GM06990 (cell line): ENCODE results near the gene OSBPL10.

Experiments
- DNase-seq: peaks from one replicate; pipeline ENCODE4 v3.0.0-alpha.2; 2011; ENCODE audit not compliant: insufficient read length; ENCODE audit errors: extremely low read depth
- H3K27me3 ChIP-seq: replicated peaks from 2 replicates; pipeline ENCODE4 v1.6.0; 2011; ENCODE audit warnings: low read length; ENCODE audit not compliant: control insufficient read depth, insufficient read depth
- H3K36me3 ChIP-seq: 2 replicates; pipeline ENCODE4 v1.5.1; 2011; ENCODE audit warnings: low read length; ENCODE audit not compliant: control insufficient read depth, insufficient read depth
- H3K4me3 ChIP-seq: replicated peaks from 2 replicates; pipeline ENCODE4 v1.5.1; 2011; ENCODE audit warnings: low read depth, mild to moderate bottlenecking, control low read depth, low read length
- TF ChIP-seq, protein P1 (sequence below): IDR thresholded peaks from 2 replicates; pipeline ENCODE4 v1.5.1; 2011; ENCODE audit warnings: low read length, control low read depth, mild to moderate bottlenecking, inconsistent platforms; ENCODE audit not compliant: insufficient read depth, poor library complexity, severe bottlenecking

OSBPL10 gene

GRCh38 chr3:31891876-31892455, 89.1 kb downstream of the OSBPL10 start:
- no peak overlapping the region for H3K4me3 ChIP-seq
- TF ChIP-seq, protein P1, sequence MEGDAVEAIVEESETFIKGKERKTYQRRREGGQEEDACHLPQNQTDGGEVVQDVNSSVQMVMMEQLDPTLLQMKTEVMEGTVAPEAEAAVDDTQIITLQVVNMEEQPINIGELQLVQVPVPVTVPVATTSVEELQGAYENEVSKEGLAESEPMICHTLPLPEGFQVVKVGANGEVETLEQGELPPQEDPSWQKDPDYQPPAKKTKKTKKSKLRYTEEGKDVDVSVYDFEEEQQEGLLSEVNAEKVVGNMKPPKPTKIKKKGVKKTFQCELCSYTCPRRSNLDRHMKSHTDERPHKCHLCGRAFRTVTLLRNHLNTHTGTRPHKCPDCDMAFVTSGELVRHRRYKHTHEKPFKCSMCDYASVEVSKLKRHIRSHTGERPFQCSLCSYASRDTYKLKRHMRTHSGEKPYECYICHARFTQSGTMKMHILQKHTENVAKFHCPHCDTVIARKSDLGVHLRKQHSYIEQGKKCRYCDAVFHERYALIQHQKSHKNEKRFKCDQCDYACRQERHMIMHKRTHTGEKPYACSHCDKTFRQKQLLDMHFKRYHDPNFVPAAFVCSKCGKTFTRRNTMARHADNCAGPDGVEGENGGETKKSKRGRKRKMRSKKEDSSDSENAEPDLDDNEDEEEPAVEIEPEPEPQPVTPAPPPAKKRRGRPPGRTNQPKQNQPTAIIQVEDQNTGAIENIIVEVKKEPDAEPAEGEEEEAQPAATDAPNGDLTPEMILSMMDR, result no peak
- no peak for DNase-seq
- H3K36me3 ChIP-seq, result no peaks in the 10 kb centered on the region
- peaks cover 1% of the 10 kb centered on the region; the same call in 1 of the 2 replicates for H3K27me3 ChIP-seq

GRCh38 chr3:31890742-31891469, 90.2 kb downstream of the OSBPL10 start:
- Histone ChIP-seq H3K4me3 (no peak overlapping the region), H3K36me3 (no peaks in the 10 kb centered on the region), H3K27me3 (peaks cover 1% of the 10 kb centered on the region; the same call in 1 of the 2 replicates)
- TF ChIP-seq, protein P1, result no peak
- no peak for DNase-seq

GRCh38 chr3:31890007-31890406, 91.1 kb downstream of the OSBPL10 start:
- Histone ChIP-seq H3K27me3 (peaks cover 1% of the 10 kb centered on the region; the same call in 1 of the 2 replicates), H3K4me3 (no peak overlapping the region), H3K36me3 (no peaks in the 10 kb centered on the region)
- TF ChIP-seq, protein P1, result no peak
- no peak for DNase-seq

DNA sequence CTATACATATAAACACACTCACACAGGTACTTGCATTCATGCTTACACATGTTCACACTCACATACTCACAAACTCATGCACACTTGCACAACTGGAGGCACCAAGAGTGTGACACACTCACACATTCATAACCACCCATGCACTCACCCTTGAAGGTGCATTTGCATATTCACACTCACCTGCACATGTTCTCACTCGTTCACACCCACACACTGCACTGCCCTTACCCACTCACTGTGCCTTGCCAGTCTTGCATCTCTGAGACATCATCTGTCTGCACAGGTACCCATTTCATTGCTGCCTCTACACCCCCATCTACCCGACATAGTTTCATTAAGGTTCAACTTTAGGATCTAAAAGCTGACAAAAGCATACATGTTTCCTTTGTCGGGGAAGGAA, 95.8 kb downstream of the OSBPL10 start:
- no peaks in the 10 kb centered on the region for H3K36me3 ChIP-seq
- DNase-seq, result no peak
- TF ChIP-seq, protein P1, result no peak
- no peak overlapping the region for H3K4me3 ChIP-seq
- H3K27me3 ChIP-seq, result no peaks in the 10 kb centered on the region

DNA sequence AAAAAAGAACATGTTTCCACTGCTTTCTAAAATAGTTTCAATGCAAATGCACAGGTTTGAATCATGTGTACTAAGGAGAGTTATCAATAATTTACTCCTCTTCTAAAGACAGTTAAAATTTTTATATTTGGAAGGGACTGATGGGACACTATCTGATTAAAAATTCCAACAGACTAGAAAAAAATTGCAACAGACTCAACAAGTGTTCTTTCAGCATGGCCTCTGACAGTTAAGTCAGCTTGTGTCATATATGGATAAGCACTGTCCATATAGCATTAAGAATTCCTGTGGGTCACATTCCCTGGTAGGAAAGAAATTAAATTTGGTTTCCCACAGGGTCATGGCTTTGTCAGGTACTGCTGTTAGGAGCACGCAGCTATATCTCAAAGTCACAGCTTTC, 96.8 kb downstream of the OSBPL10 start:
- no peak for DNase-seq
- TF ChIP-seq, protein P1, result no peak
- H3K36me3 ChIP-seq, result no peaks in the 10 kb centered on the region
- no peak overlapping the region for H3K4me3 ChIP-seq
- no peaks in the 10 kb centered on the region for H3K27me3 ChIP-seq
